ENCODE data around the gene CDC7. TPM values are rescaled to one million over a fixed set of nuclear protein-coding genes. Genes with fewer than 3 reads are reported as not detected.

CDC7 gene
- total and polyA plus RNA-seq, 2 experiments from 2014 or later, result 26.6 to 44.0 TPM

DNA sequence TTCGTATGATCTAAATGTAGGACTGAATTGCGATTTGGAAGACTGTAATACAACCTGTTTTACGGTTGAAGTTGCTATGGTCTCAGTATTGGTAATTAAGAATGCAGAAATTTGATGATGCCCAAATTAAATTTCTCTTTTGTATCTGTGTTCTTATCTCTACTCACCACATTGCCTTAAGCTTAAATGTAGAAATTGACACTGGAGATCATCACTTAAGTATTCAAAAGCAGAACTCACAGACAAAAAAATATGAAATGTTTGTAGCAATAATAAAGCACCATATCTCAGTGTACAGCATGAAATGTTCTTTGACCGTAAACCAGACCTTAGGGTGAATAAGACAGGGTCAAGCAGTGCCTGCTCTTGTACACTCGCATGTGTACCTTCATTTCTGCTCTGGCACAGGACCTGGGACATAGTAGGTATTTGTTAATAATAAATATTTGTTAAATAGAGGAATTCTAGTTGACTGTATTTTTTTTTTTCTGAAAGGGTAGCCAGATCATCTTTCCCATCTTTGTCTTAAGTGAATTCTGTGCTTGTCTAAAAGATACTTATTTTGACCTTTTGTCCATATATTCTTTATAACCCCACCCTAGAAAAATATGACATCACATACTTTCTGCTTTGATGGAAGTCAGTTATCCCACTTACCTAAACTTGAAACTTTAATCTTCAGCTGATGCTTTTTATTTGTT is 1.5 kb downstream of the CDC7 start:
- peaks cover 2% of the 10 kb centered on the region for H3K27me3 Mint-ChIP-seq (ENCODE audit: insufficient read depth, low read depth, poor library complexity)
- H3K27me3 ChIP-seq (ENCODE audit: insufficient read depth), result no peaks in the 10 kb centered on the region
- H3K27ac ChIP-seq (ENCODE audit: low read depth), result peak overlapping the region; percentile 92
- H3K36me3 Mint-ChIP-seq (ENCODE audit: low read depth), result peaks cover 17% of the 10 kb centered on the region
- no peaks in the 10 kb centered on the region for H3F3A ChIP-seq (replicated peaks; ENCODE audit: low read depth)
- no peak for ATAC-seq
- peak overlapping the region; percentile 72 for H3K4me2 ChIP-seq
- H3K27ac Mint-ChIP-seq, result peak overlapping the region; percentile 3; the same call in 1 of the 2 replicates
- no peaks in the 10 kb centered on the region for H3K36me3 ChIP-seq (ENCODE audit: insufficient read depth)
- peak overlapping the region; percentile 51 for H3K4me3 ChIP-seq
- peak; percentile 3 for DNase-seq (ENCODE audit: low spot score)
- H3K9me2 ChIP-seq (ENCODE audit: insufficient read depth), result no peaks in the 10 kb centered on the region
- H3K79me2 ChIP-seq (replicated peaks; ENCODE audit: insufficient read depth), result peaks cover 54% of the 10 kb centered on the region
- H3K4me3 Mint-ChIP-seq, result no peak overlapping the region
- H2AFZ ChIP-seq, result no peak overlapping the region
- H4K20me1 ChIP-seq (replicated peaks; ENCODE audit: insufficient read depth), result peaks cover 8% of the 10 kb centered on the region; the same call in 1 of the 2 replicates
- TF ChIP-seq ZNF114 (CRISPR knock-in tag; IDR thresholded peaks at IDR 0.05) (no peak), POLR2AphosphoS5 (IDR thresholded peaks at IDR 0.05; ENCODE audit: low read depth) (no peak), NANOG (IDR thresholded peaks at IDR 0.05; ENCODE audit: borderline replicate concordance) (no peak), CREB1 (CRISPR knock-in tag; IDR thresholded peaks at IDR 0.05; ENCODE audit: low read depth) (no peak), EZH2phosphoT487 (IDR thresholded peaks at IDR 0.05; ENCODE audit: unreplicated experiment) (no peak)
- TF ChIP-seq, protein P1, sequence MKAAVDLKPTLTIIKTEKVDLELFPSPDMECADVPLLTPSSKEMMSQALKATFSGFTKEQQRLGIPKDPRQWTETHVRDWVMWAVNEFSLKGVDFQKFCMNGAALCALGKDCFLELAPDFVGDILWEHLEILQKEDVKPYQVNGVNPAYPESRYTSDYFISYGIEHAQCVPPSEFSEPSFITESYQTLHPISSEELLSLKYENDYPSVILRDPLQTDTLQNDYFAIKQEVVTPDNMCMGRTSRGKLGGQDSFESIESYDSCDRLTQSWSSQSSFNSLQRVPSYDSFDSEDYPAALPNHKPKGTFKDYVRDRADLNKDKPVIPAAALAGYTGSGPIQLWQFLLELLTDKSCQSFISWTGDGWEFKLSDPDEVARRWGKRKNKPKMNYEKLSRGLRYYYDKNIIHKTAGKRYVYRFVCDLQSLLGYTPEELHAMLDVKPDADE (IDR thresholded peaks at IDR 0.05), result no peak
- TF ChIP-seq, protein P2, sequence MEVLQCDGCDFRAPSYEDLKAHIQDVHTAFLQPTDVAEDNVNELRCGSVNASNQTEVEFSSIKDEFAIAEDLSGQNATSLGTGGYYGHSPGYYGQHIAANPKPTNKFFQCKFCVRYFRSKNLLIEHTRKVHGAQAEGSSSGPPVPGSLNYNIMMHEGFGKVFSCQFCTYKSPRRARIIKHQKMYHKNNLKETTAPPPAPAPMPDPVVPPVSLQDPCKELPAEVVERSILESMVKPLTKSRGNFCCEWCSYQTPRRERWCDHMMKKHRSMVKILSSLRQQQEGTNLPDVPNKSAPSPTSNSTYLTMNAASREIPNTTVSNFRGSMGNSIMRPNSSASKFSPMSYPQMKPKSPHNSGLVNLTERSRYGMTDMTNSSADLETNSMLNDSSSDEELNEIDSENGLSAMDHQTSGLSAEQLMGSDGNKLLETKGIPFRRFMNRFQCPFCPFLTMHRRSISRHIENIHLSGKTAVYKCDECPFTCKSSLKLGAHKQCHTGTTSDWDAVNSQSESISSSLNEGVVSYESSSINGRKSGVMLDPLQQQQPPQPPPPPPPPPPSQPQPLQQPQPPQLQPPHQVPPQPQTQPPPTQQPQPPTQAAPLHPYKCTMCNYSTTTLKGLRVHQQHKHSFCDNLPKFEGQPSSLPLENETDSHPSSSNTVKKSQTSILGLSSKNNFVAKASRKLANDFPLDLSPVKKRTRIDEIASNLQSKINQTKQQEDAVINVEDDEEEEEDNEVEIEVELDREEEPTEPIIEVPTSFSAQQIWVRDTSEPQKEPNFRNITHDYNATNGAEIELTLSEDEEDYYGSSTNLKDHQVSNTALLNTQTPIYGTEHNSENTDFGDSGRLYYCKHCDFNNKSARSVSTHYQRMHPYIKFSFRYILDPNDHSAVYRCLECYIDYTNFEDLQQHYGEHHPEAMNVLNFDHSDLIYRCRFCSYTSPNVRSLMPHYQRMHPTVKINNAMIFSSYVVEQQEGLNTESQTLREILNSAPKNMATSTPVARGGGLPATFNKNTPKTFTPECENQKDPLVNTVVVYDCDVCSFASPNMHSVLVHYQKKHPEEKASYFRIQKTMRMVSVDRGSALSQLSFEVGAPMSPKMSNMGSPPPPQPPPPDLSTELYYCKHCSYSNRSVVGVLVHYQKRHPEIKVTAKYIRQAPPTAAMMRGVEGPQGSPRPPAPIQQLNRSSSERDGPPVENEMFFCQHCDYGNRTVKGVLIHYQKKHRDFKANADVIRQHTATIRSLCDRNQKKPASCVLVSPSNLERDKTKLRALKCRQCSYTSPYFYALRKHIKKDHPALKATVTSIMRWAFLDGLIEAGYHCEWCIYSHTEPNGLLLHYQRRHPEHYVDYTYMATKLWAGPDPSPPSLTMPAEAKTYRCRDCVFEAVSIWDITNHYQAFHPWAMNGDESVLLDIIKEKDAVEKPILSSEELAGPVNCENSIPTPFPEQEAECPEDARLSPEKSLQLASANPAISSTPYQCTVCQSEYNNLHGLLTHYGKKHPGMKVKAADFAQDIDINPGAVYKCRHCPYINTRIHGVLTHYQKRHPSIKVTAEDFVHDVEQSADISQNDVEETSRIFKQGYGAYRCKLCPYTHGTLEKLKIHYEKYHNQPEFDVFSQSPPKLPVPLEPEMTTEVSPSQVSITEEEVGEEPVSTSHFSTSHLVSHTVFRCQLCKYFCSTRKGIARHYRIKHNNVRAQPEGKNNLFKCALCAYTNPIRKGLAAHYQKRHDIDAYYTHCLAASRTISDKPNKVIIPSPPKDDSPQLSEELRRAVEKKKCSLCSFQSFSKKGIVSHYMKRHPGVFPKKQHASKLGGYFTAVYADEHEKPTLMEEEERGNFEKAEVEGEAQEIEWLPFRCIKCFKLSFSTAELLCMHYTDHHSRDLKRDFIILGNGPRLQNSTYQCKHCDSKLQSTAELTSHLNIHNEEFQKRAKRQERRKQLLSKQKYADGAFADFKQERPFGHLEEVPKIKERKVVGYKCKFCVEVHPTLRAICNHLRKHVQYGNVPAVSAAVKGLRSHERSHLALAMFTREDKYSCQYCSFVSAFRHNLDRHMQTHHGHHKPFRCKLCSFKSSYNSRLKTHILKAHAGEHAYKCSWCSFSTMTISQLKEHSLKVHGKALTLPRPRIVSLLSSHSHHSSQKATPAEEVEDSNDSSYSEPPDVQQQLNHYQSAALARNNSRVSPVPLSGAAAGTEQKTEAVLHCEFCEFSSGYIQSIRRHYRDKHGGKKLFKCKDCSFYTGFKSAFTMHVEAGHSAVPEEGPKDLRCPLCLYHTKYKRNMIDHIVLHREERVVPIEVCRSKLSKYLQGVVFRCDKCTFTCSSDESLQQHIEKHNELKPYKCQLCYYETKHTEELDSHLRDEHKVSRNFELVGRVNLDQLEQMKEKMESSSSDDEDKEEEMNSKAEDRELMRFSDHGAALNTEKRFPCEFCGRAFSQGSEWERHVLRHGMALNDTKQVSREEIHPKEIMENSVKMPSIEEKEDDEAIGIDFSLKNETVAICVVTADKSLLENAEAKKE (CRISPR knock-in tag; IDR thresholded peaks at IDR 0.05), result no peak
- TF ChIP-seq, protein P3, sequence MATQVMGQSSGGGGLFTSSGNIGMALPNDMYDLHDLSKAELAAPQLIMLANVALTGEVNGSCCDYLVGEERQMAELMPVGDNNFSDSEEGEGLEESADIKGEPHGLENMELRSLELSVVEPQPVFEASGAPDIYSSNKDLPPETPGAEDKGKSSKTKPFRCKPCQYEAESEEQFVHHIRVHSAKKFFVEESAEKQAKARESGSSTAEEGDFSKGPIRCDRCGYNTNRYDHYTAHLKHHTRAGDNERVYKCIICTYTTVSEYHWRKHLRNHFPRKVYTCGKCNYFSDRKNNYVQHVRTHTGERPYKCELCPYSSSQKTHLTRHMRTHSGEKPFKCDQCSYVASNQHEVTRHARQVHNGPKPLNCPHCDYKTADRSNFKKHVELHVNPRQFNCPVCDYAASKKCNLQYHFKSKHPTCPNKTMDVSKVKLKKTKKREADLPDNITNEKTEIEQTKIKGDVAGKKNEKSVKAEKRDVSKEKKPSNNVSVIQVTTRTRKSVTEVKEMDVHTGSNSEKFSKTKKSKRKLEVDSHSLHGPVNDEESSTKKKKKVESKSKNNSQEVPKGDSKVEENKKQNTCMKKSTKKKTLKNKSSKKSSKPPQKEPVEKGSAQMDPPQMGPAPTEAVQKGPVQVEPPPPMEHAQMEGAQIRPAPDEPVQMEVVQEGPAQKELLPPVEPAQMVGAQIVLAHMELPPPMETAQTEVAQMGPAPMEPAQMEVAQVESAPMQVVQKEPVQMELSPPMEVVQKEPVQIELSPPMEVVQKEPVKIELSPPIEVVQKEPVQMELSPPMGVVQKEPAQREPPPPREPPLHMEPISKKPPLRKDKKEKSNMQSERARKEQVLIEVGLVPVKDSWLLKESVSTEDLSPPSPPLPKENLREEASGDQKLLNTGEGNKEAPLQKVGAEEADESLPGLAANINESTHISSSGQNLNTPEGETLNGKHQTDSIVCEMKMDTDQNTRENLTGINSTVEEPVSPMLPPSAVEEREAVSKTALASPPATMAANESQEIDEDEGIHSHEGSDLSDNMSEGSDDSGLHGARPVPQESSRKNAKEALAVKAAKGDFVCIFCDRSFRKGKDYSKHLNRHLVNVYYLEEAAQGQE (IDR thresholded peaks at IDR 0.05; ENCODE audit: unreplicated experiment), result no peak
- H3K9me3 Mint-ChIP-seq, result no peaks in the 10 kb centered on the region
- peaks cover 20% of the 10 kb centered on the region; the same call in 2 of the 3 replicates for H3K4me1 Mint-ChIP-seq
- H3K4me1 ChIP-seq (ENCODE audit: insufficient read depth), result peaks cover 32% of the 10 kb centered on the region
